ENCODE measurements around the gene ANTKMT.
A peak's percentile ranks its signal among the peaks of the same experiment; 100 is the strongest.

ANTKMT gene

GRCh38 chr16:720990-721764, at the start of gene ANTKMT:
TSS of gene ANTKMT (plus strand) at chr16:721146. CDS start at chr16:721275, 129 bp downstream.
- no peak for TF ChIP-seq CTCF (IDR thresholded peaks at IDR 0.05; ENCODE audit: control insufficient read depth, extremely low read depth, insufficient read depth)
- peak within 1 kb of the TSS; percentile 92 for H3K4me3 ChIP-seq (ENCODE audit: low read depth, low read length)
- peak; percentile 69 for DNase-seq (ENCODE audit: low read depth)

- DNase-seq (ENCODE audit: low read depth) = no peak
- no peak overlapping the region for H3K4me3 ChIP-seq (ENCODE audit: low read depth, low read length)
- no peak for TF ChIP-seq CTCF (IDR thresholded peaks at IDR 0.05; ENCODE audit: control insufficient read depth, extremely low read depth, insufficient read depth)
These were observed 49.4 kb upstream of the ANTKMT start for GRCh38 chr16:671353-672131.

GRCh38 chr16:672371-672770, 48.6 kb upstream of the ANTKMT start:
- no peak for DNase-seq (ENCODE audit: low read depth)
- no peak for TF ChIP-seq CTCF (IDR thresholded peaks at IDR 0.05; ENCODE audit: control insufficient read depth, extremely low read depth, insufficient read depth)

GRCh38 chr16:672851-673250, 48.1 kb upstream of the ANTKMT start:
- DNase-seq (ENCODE audit: low read depth) = no peak
- no peak for TF ChIP-seq CTCF (IDR thresholded peaks at IDR 0.05; ENCODE audit: control insufficient read depth, extremely low read depth, insufficient read depth)

More at GRCh38 chr16:672371-672770, 48.6 kb upstream of the ANTKMT start:
- H3K4me3 ChIP-seq (ENCODE audit: low read depth, low read length) = no peak overlapping the region

GRCh38 chr16:673399-673991, 47.5 kb upstream of the ANTKMT start:
- TF ChIP-seq CTCF (IDR thresholded peaks at IDR 0.05; ENCODE audit: control insufficient read depth, extremely low read depth, insufficient read depth) = no peak
- H3K4me3 ChIP-seq (ENCODE audit: low read depth, low read length) = no peak overlapping the region
- no peak for DNase-seq (ENCODE audit: low read depth)

More at GRCh38 chr16:672851-673250, 48.1 kb upstream of the ANTKMT start:
- no peak overlapping the region for H3K4me3 ChIP-seq (ENCODE audit: low read depth, low read length)

GRCh38 chr16:674214-674881, 46.6 kb upstream of the ANTKMT start:
- no peak overlapping the region for H3K4me3 ChIP-seq (ENCODE audit: low read depth, low read length)
- no peak for DNase-seq (ENCODE audit: low read depth)
- no peak for TF ChIP-seq CTCF (IDR thresholded peaks at IDR 0.05; ENCODE audit: control insufficient read depth, extremely low read depth, insufficient read depth)

Measured in LNCaP clone FGC (cell line).